ENCODE results near the gene MACROD2. TPM values are rescaled to one million over a fixed set of nuclear protein-coding genes. Genes with fewer than 3 reads are reported as not detected.

MACROD2 gene
- total RNA-seq, 2 donors from 2014 or later, result not detected

- no peak for DNase-seq
- no peaks in the 10 kb centered on the region for H3K27me3 Mint-ChIP-seq (ENCODE audit: low read depth)
- no peak overlapping the region for H3K27ac Mint-ChIP-seq
- H3K4me3 Mint-ChIP-seq, result no peak overlapping the region
- H3K9me3 Mint-ChIP-seq, result peaks cover 4% of the 10 kb centered on the region in 2 donors
- H3K4me1 Mint-ChIP-seq (ENCODE audit: low read depth), result no peaks in the 10 kb centered on the region
- no peaks in the 10 kb centered on the region for H3K36me3 Mint-ChIP-seq (ENCODE audit: insufficient read depth in 2 of 2)
- ATAC-seq (replicated peaks in 1 of 2), result no peak
Measured at GRCh38 chr20:15760001-15760621, 1764.8 kb downstream of the MACROD2 start.

- Mint-ChIP-seq H3K4me1 (ENCODE audit: low read depth) (no peaks in the 10 kb centered on the region), H3K4me3 (no peak overlapping the region), H3K9me3 (peaks cover 2 to 4% of the 10 kb centered on the region in 2 donors), H3K27ac (no peak overlapping the region), H3K36me3 (ENCODE audit: insufficient read depth in 2 of 2) (no peaks in the 10 kb centered on the region), H3K27me3 (ENCODE audit: low read depth) (no peaks in the 10 kb centered on the region)
- ATAC-seq (replicated peaks in 1 of 2), result no peak
- no peak for DNase-seq
Measured at GRCh38 chr20:15763366-15763765, 1768.0 kb downstream of the MACROD2 start.

GRCh38 chr20:15767586-15767985 lies 1772.3 kb downstream of the MACROD2 start:
- Mint-ChIP-seq H3K4me1 (ENCODE audit: low read depth) (no peaks in the 10 kb centered on the region), H3K4me3 (no peak overlapping the region), H3K36me3 (ENCODE audit: insufficient read depth in 2 of 2) (no peaks in the 10 kb centered on the region), H3K27me3 (ENCODE audit: low read depth) (no peaks in the 10 kb centered on the region), H3K9me3 (peaks cover 2 to 4% of the 10 kb centered on the region in 2 donors), H3K27ac (no peak overlapping the region)
- ATAC-seq (replicated peaks in 1 of 2) (no peak), DNase-seq (no peak)

GRCh38 chr20:15767999-15768741 lies 1772.9 kb downstream of the MACROD2 start:
- H3K36me3 Mint-ChIP-seq (ENCODE audit: insufficient read depth in 2 of 2), result no peaks in the 10 kb centered on the region
- H3K9me3 Mint-ChIP-seq, result peaks cover 2 to 4% of the 10 kb centered on the region in 2 donors
- ATAC-seq (replicated peaks in 1 of 2) (no peak), DNase-seq (no peak)
- no peak overlapping the region for H3K4me3 Mint-ChIP-seq
- no peaks in the 10 kb centered on the region for H3K27me3 Mint-ChIP-seq (ENCODE audit: low read depth)
- H3K27ac Mint-ChIP-seq, result no peak overlapping the region
- no peaks in the 10 kb centered on the region for H3K4me1 Mint-ChIP-seq (ENCODE audit: low read depth)

GRCh38 chr20:15772826-15773225 lies 1777.5 kb downstream of the MACROD2 start:
- Mint-ChIP-seq H3K4me1 (ENCODE audit: low read depth) (no peaks in the 10 kb centered on the region), H3K27me3 (ENCODE audit: low read depth) (no peaks in the 10 kb centered on the region), H3K36me3 (ENCODE audit: insufficient read depth in 2 of 2) (no peaks in the 10 kb centered on the region), H3K4me3 (no peak overlapping the region), H3K9me3 (peaks cover 0 to 3% of the 10 kb centered on the region in 2 donors), H3K27ac (no peak overlapping the region)
- DNase-seq (no peak), ATAC-seq (replicated peaks in 1 of 2) (no peak)

- H3K9me3 Mint-ChIP-seq, result peaks cover 0 to 4% of the 10 kb centered on the region in 2 donors
- no peak overlapping the region for H3K4me3 Mint-ChIP-seq
- no peaks in the 10 kb centered on the region for H3K4me1 Mint-ChIP-seq (ENCODE audit: low read depth)
- DNase-seq, result no peak
- no peak overlapping the region for H3K27ac Mint-ChIP-seq
- no peaks in the 10 kb centered on the region for H3K27me3 Mint-ChIP-seq (ENCODE audit: low read depth)
- no peak for ATAC-seq (replicated peaks in 1 of 2)
- H3K36me3 Mint-ChIP-seq (ENCODE audit: insufficient read depth in 2 of 2), result no peaks in the 10 kb centered on the region
Measured at GRCh38 chr20:15774926-15775325, 1779.6 kb downstream of the MACROD2 start.

- Mint-ChIP-seq H3K27ac (no peak overlapping the region), H3K36me3 (ENCODE audit: insufficient read depth in 2 of 2) (no peaks in the 10 kb centered on the region)
- no peak for DNase-seq
Measured at GRCh38 chr20:15776770-15777466, 1781.6 kb downstream of the MACROD2 start.

GRCh38 chr20:15784020-15784419 lies 1788.7 kb downstream of the MACROD2 start:
- Mint-ChIP-seq H3K9me3 (peaks cover 1 to 5% of the 10 kb centered on the region in 2 donors), H3K4me3 (no peak overlapping the region), H3K36me3 (ENCODE audit: insufficient read depth in 2 of 2) (no peaks in the 10 kb centered on the region), H3K27me3 (ENCODE audit: low read depth) (no peaks in the 10 kb centered on the region), H3K4me1 (ENCODE audit: low read depth) (no peaks in the 10 kb centered on the region), H3K27ac (no peak overlapping the region)
- no peak for DNase-seq
- ATAC-seq (replicated peaks in 1 of 2), result no peak

More at GRCh38 chr20:15776770-15777466, 1781.6 kb downstream of the MACROD2 start:
- H3K4me3 Mint-ChIP-seq, result no peak overlapping the region
- peaks cover 0 to 9% of the 10 kb centered on the region in 2 donors for H3K9me3 Mint-ChIP-seq
- no peaks in the 10 kb centered on the region for H3K4me1 Mint-ChIP-seq (ENCODE audit: low read depth)
- no peak for ATAC-seq (replicated peaks in 1 of 2)
- H3K27me3 Mint-ChIP-seq (ENCODE audit: low read depth), result no peaks in the 10 kb centered on the region

- no peak overlapping the region for H3K27ac Mint-ChIP-seq
- peaks cover 0 to 1% of the 10 kb centered on the region in 2 donors for H3K9me3 Mint-ChIP-seq
- ATAC-seq (replicated peaks in 1 of 2) (no peak), DNase-seq (no peak)
- no peaks in the 10 kb centered on the region for H3K27me3 Mint-ChIP-seq (ENCODE audit: low read depth)
- H3K4me1 Mint-ChIP-seq (ENCODE audit: low read depth), result no peaks in the 10 kb centered on the region
- no peak overlapping the region for H3K4me3 Mint-ChIP-seq
- no peaks in the 10 kb centered on the region for H3K36me3 Mint-ChIP-seq (ENCODE audit: insufficient read depth in 2 of 2)
Measured at GRCh38 chr20:15789079-15789478, 1793.8 kb downstream of the MACROD2 start.

GRCh38 chr20:15792855-15793254 lies 1797.5 kb downstream of the MACROD2 start:
- Mint-ChIP-seq H3K27ac (no peak overlapping the region), H3K9me3 (no peaks in the 10 kb centered on the region), H3K36me3 (ENCODE audit: insufficient read depth in 2 of 2) (no peaks in the 10 kb centered on the region), H3K4me1 (ENCODE audit: low read depth) (no peaks in the 10 kb centered on the region), H3K27me3 (ENCODE audit: low read depth) (no peaks in the 10 kb centered on the region), H3K4me3 (no peak overlapping the region)
- no peak for ATAC-seq (replicated peaks in 1 of 2)
- no peak for DNase-seq

- no peaks in the 10 kb centered on the region for H3K9me3 Mint-ChIP-seq
- no peak for ATAC-seq (replicated peaks in 1 of 2)
- no peak overlapping the region for H3K4me3 Mint-ChIP-seq
- no peak overlapping the region for H3K27ac Mint-ChIP-seq
- H3K4me1 Mint-ChIP-seq (ENCODE audit: low read depth), result no peaks in the 10 kb centered on the region
- no peaks in the 10 kb centered on the region for H3K27me3 Mint-ChIP-seq (ENCODE audit: low read depth)
- no peaks in the 10 kb centered on the region for H3K36me3 Mint-ChIP-seq (ENCODE audit: insufficient read depth in 2 of 2)
- DNase-seq, result no peak
Measured at GRCh38 chr20:15794409-15794808, 1799.1 kb downstream of the MACROD2 start.

GRCh38 chr20:15795305-15796019 lies 1800.1 kb downstream of the MACROD2 start:
- no peak for DNase-seq
- H3K27me3 Mint-ChIP-seq (ENCODE audit: low read depth), result no peaks in the 10 kb centered on the region
- H3K27ac Mint-ChIP-seq, result no peak overlapping the region
- no peaks in the 10 kb centered on the region for H3K36me3 Mint-ChIP-seq (ENCODE audit: insufficient read depth in 2 of 2)
- no peak for ATAC-seq (replicated peaks in 1 of 2)
- H3K9me3 Mint-ChIP-seq, result peaks cover 0 to 3% of the 10 kb centered on the region in 2 donors
- H3K4me3 Mint-ChIP-seq, result no peak overlapping the region
- no peaks in the 10 kb centered on the region for H3K4me1 Mint-ChIP-seq (ENCODE audit: low read depth)

GRCh38 chr20:15799871-15800270 lies 1804.6 kb downstream of the MACROD2 start:
- Mint-ChIP-seq H3K27me3 (ENCODE audit: low read depth) (no peaks in the 10 kb centered on the region), H3K27ac (no peak overlapping the region)
- ATAC-seq (replicated peaks in 1 of 2), result no peak

More at GRCh38 chr20:15799871-15800270, 1804.6 kb downstream of the MACROD2 start:
- Mint-ChIP-seq H3K36me3 (ENCODE audit: insufficient read depth in 2 of 2) (no peaks in the 10 kb centered on the region), H3K4me1 (ENCODE audit: low read depth) (no peaks in the 10 kb centered on the region), H3K4me3 (no peak overlapping the region), H3K9me3 (peaks cover 1 to 3% of the 10 kb centered on the region in 2 donors)
- no peak for DNase-seq

All from activated T-cell treated with anti-CD3 and anti-CD28 coated beads, Interleukin-2, amount 50 U/mL, for 72 hours (primary cell).